HUES6 (cell line): ENCODE data around the gene ZNF485.

Experiments
- H3K27ac ChIP-seq: 2 replicates; pipeline ENCODE4 v1.7.0; 2013; ENCODE audit warnings: low read depth, mild to moderate bottlenecking, low read length, inconsistent platforms
- H3K27me3 ChIP-seq: 2 replicates; pipeline ENCODE4 v1.6.1; 2013; ENCODE audit warnings: low read length; ENCODE audit not compliant: control insufficient read depth, insufficient read depth
- H3K36me3 ChIP-seq: 2 replicates; pipeline ENCODE4 v1.6.1; 2013; ENCODE audit warnings: low read length; ENCODE audit not compliant: control insufficient read depth, insufficient read depth
- H3K4me1 ChIP-seq: 2 replicates; pipeline ENCODE4 v1.6.1; 2013; ENCODE audit warnings: low read length; ENCODE audit not compliant: control insufficient read depth, insufficient read depth
- H3K4me3 ChIP-seq: 2 replicates; pipeline ENCODE4 v1.5.1; 2013; ENCODE audit warnings: low read depth, low read length
- H3K9ac ChIP-seq: one replicate; pipeline ENCODE4 v1.6.1; 2013; ENCODE audit warnings: mild to moderate bottlenecking, low read length
- H3K9me3 ChIP-seq: 2 replicates; pipeline ENCODE4 v1.6.1; 2013; ENCODE audit warnings: low read depth, low read length; ENCODE audit not compliant: control insufficient read depth, insufficient read depth

The ZNF485 gene

DNA sequence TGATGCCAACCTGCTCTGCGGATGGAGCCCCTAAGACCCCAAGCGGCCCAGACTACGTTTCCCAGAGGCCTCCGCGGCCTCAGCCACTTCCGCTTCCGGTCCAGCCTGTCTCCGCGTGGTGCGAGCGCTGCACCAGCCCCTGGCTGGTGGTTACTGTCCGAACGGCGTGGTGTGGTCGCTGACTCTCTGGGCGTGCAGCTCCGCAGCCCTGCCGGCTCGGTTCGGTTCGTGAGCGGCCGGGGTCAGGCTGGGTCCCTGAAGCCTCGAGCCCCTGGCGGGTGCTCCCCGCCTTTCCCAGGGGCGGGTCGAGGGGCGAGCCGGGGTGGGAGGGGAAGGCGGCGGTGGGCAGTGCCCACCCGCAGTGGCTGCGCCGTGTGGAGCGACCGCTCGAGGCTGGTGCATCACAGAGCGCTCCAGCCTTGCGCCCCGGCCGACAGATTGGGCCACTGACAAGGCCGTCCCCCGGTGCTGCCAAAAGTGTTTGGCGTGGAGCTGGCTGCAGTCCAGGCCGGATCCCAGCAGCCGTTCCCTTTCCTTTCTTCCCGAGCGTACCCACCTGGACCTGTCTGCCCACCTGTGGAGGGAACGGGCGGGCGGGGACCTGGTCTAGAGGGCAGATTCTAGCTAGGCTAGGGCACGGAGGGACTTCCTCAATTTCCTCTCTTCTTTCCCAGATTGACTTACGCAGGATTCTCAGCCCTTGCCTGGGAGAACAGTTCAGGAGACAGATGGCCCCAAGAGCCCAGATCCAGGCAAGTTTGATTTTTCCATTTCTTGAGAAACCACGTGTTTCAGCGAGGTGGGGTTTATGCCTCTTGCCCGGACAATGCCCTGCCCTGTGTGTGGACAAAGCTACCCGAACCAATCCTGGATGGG is at the start of gene ZNF485:
TSS of gene ZNF485 (plus strand) at position 116 of the 876 bp plus-strand sequence. CDS start at position 729, 613 bp downstream.
- Histone ChIP-seq H3K4me3 (peak within 1 kb of the TSS; percentile 74), H3K36me3 (peaks cover 28% of the 10 kb centered on the region), H3K9ac (peak within 1 kb of the TSS; percentile 72), H3K27ac (no peak within 1 kb of the TSS), H3K9me3 (peaks cover 11% of the 10 kb centered on the region), H3K27me3 (peaks cover 3% of the 10 kb centered on the region; the same call in 1 of the 2 replicates), H3K4me1 (peaks cover 5% of the 10 kb centered on the region)

DNA sequence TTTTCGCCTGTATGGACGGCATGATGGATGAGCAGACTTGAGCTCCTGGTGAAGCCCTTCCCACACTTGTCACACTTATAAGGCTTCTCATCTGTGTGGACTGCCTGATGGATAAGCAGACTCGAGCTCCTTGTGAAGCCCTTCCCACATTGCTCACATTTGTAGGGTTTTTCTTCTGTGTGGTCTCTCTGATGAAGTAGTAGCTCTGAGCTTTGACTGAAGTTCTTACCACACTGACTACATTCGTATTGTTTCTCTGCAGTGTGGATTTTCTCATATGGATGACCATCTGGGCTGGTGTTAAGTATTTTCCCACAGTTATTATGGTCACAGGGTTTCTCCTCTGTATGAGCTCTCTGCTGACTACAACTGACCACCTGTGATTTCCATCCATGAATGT is 49.0 kb upstream of the ZNF485 start:
- no peak overlapping the region for H3K4me3 ChIP-seq
- no peaks in the 10 kb centered on the region for H3K4me1 ChIP-seq
- H3K36me3 ChIP-seq: peaks cover 46% of the 10 kb centered on the region
- H3K9me3 ChIP-seq: peaks cover 53% of the 10 kb centered on the region
- H3K27ac ChIP-seq: no peak overlapping the region
- H3K27me3 ChIP-seq: no peaks in the 10 kb centered on the region
- H3K9ac ChIP-seq: no peak overlapping the region

DNA sequence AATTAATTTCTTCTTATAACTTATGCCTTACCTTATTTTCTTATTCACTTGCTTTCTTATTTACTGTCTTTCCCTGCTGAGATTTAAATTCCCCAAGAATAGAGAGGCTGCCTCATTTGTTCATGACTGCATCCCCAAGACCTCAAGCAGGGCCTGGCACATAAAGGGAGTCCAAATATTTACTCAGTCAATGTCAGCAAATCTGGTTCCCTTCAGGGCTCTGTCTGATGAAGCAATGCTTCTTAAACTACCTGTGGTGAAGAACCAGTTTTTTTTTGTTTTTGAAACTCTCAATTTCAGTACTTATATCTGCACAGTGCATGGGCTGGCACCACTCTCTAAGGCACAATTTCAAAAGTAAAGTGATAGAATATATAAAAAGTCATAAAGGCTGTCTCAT is 36.6 kb upstream of the ZNF485 start:
- H3K9me3 ChIP-seq: peaks cover under 1% of the 10 kb centered on the region
- no peak overlapping the region for H3K27ac ChIP-seq
- H3K4me1 ChIP-seq: peaks cover 4% of the 10 kb centered on the region; the same call in 1 of the 2 replicates
- H3K4me3 ChIP-seq: no peak overlapping the region
- no peak overlapping the region for H3K9ac ChIP-seq
- peaks cover 19% of the 10 kb centered on the region for H3K36me3 ChIP-seq
- H3K27me3 ChIP-seq: peaks cover 13% of the 10 kb centered on the region

DNA sequence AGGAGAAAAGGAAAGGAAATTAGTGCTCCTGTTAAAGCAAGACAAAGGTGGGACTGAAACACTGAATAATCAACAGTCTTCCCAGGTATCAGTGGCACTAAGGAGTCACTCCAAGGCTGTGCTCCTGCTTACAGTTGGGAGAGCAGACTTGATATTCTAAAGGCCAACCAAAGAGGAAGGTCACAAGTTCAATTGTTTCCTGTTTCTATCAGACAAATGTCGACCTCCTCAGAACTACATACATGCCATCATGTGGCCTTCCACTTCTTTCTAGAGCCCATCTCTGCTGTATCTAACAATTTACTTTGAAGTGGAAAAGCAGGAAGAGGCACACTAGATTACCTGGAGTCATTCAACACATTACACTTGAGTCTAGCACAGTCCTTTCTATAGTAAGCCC is 35.3 kb upstream of the ZNF485 start:
- Histone ChIP-seq H3K9me3 (peaks cover 12% of the 10 kb centered on the region), H3K27me3 (peaks cover 24% of the 10 kb centered on the region), H3K4me3 (no peak overlapping the region), H3K36me3 (peaks cover 19% of the 10 kb centered on the region), H3K27ac (no peak overlapping the region), H3K4me1 (peaks cover 4% of the 10 kb centered on the region; the same call in 1 of the 2 replicates), H3K9ac (no peak overlapping the region)

DNA sequence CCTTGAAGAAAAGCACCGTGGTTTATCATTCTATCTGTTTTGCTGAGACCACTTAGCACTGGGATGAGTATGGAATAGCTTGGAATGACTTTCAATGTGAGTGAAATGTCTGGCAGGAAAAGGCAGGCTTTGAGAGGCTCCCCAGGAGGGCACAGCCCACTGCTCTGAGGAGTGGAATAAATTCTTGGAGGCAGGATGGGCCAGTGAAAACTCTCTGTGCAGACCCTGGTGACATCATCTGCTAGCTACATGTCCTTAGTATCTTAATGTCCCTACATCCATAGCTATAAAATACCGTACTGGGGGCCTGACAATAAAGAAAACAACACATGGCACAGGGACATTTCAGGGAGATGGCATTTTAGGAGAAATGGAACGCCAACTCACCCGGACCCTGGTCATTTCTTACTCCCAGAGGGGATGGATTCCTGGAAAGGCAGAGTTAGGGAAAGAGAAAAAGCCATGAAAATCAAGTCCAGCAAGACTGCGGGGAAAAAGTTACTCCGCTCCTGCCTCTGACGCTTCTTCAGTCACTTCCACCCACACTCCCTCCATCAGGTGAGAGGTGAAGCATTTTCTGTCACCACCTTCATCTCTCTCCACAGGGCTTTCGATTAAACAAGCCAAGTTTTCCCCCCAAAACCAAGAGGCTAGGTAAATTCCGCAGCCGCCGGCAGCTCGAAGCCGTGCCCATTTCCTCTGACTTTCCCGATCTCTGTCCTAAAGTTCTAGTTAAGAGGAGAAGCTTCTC is 32.8 kb upstream of the ZNF485 start:
- peaks cover 8% of the 10 kb centered on the region for H3K36me3 ChIP-seq
- peaks cover 17% of the 10 kb centered on the region for H3K9me3 ChIP-seq
- H3K4me3 ChIP-seq: peak overlapping the region; percentile 72
- no peak overlapping the region for H3K9ac ChIP-seq
- H3K27me3 ChIP-seq: peaks cover 25% of the 10 kb centered on the region
- peaks cover 4% of the 10 kb centered on the region; the same call in 1 of the 2 replicates for H3K4me1 ChIP-seq
- no peak overlapping the region for H3K27ac ChIP-seq

DNA sequence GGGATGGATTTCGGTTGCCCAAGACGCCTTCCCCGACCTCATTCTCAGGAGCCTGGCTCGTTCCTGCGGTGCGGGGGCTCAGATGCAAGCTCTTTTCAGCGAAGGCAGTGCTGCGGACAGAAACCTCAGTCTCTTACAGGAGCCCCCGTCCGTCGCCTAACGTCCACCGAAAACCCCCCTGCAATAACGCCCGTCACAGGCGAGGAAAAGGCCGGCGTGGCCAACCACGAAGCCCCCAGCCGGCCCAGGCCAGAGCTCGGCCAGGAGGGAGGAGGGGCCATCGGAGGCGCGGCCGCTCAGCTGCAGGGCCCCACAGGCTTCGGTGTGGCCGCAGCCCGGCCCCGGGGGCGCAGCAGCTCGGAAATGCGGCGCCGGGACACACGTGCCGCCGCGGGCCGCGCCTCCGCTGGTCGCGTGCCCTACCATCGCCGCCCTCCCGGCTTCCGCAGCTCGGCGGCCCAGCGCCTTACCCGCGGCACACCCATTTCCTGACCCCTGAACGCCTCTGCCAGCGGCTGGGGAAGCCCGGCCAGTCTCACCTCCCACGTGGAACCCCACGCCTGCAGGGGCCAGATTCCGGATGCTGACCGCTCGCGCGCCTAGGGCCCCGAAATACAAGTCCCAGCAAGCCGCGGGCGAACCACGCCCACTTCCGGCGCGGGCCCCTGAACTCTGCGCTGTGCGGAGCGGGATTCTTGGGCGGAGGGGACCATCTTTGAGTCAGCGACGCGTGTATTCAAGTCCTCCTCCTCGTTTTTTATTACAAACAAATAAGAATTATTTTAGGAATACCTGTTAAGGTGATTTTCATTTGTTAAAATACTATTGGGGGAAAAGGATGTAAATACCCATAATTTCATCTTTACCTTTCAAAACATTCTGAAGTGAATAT is 32.0 kb upstream of the ZNF485 start, which contains the start of gene ZNF239:
TSS of gene ZNF239 (minus strand) at position 616 of the 892 bp plus-strand sequence. CDS start 16,537 bp downstream, outside the sequence.
- H3K27ac ChIP-seq: no peak within 1 kb of the TSS
- H3K36me3 ChIP-seq: peaks cover 6% of the 10 kb centered on the region
- peaks cover 4% of the 10 kb centered on the region; the same call in 1 of the 2 replicates for H3K4me1 ChIP-seq
- peak within 1 kb of the TSS; percentile 72 for H3K4me3 ChIP-seq
- peaks cover 25% of the 10 kb centered on the region for H3K27me3 ChIP-seq
- H3K9me3 ChIP-seq: peaks cover 17% of the 10 kb centered on the region
- peak within 1 kb of the TSS; percentile 81 for H3K9ac ChIP-seq

DNA sequence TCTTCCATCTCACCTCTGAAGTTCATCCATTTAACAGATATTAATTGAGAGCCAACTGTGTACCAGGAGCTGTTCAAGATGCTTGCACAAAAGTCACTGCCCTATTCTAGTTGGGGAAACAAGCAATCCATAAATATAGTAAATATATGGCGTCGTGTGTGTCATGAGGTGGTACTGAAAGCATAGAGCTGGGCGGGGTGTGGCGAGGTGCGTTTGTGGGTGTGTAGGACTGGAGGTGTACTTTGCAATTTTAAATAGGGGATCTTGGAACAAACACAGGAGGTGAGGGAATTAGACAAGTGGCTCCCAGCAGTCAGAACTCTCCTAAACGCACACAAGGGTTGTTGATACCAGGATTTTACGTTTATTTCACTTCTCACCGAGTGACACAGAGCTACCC is 31.3 kb upstream of the ZNF485 start:
- no peak overlapping the region for H3K27ac ChIP-seq
- H3K9ac ChIP-seq: no peak overlapping the region

DNA sequence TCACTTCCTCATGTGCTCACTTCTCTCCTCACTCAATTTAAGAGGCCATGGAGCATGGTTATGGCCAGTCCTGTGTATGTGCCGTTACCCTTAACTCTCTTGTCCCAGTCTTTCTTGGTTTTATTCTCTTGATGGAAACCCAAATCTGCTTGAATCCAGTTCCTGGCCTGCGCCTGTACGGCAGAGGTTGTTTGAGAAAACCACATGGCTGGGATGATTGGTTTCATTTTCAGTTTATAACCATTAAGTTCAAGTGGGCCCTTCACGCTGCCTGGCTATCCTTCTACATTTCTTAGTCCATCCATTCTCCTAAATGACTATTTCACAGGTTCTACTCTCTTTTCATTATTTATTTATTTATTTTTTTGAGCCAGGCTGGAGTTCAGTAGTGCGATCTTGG is 30.2 kb upstream of the ZNF485 start:
- peaks cover 25% of the 10 kb centered on the region for H3K27me3 ChIP-seq
- H3K9ac ChIP-seq: no peak overlapping the region
- no peak overlapping the region for H3K27ac ChIP-seq
- H3K4me1 ChIP-seq: peaks cover 4% of the 10 kb centered on the region; the same call in 1 of the 2 replicates
- H3K36me3 ChIP-seq: no peaks in the 10 kb centered on the region
- no peak overlapping the region for H3K4me3 ChIP-seq
- H3K9me3 ChIP-seq: peaks cover 17% of the 10 kb centered on the region

More for the DNA sequence above, 31.3 kb upstream of the ZNF485 start:
- Histone ChIP-seq H3K36me3 (peaks cover 5% of the 10 kb centered on the region; the same call in 1 of the 2 replicates), H3K27me3 (peaks cover 25% of the 10 kb centered on the region), H3K4me1 (peaks cover 4% of the 10 kb centered on the region; the same call in 1 of the 2 replicates), H3K9me3 (peaks cover 17% of the 10 kb centered on the region), H3K4me3 (peak overlapping the region; percentile 72)

DNA sequence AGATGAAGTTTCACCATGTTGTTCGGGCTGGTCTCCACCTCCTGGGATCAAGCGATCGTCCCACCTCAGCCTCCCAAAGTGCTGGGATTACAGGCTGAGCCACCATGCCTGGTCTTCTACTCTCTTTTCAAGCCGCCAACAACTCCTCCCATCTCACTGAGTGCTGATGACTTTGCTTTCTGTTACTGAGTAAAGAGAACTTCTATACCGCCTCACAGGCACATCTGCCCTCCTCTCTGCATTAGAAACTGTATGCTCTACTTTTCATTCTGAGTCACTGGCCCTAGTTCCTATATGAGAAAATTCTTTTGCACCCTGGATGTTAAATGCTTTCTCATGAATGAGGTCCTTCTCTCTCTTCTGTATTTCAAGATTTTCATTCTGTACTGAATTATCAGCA is 29.7 kb upstream of the ZNF485 start:
- Histone ChIP-seq H3K36me3 (no peaks in the 10 kb centered on the region), H3K4me3 (no peak overlapping the region), H3K9me3 (peaks cover 17% of the 10 kb centered on the region), H3K9ac (no peak overlapping the region), H3K27me3 (peaks cover 25% of the 10 kb centered on the region), H3K4me1 (peaks cover 4% of the 10 kb centered on the region; the same call in 1 of the 2 replicates), H3K27ac (no peak overlapping the region)

DNA sequence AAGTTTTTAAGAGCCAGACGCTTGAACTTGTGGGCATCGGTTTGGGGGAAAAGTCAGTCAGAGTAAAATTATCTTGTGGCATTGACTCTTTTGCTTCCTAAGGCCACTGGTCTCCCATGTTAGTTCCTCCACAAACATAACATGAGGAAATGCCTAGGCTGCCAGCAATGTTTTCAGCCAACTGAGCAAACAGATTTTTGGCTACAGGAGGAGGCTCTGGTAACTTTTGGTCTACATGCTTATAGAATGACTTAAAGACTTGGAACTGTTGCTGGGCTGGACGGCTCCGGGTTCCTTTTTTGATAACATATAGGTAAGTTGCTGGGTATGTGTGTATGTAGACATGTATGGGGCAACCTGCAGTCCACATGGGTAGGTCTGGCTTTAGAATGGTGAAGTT is 22.2 kb upstream of the ZNF485 start:
- Histone ChIP-seq H3K27me3 (no peaks in the 10 kb centered on the region), H3K36me3 (no peaks in the 10 kb centered on the region), H3K9ac (no peak overlapping the region), H3K9me3 (0 out of 2 replicates have a peak, but pooled peaks cover 4% of the 10 kb centered on the region), H3K4me1 (no peaks in the 10 kb centered on the region), H3K4me3 (no peak overlapping the region), H3K27ac (no peak overlapping the region)
